Epidermal melanocyte (primary cell): ENCODE results near the gene BCL6B.
A peak's percentile ranks its signal among the peaks of the same experiment; 100 is the strongest.

Experiments used
- DNase-seq: peaks from one replicate; pipeline ENCODE4 v3.0.0; 2011; ENCODE audit warnings: low spot score; ENCODE audit not compliant: insufficient read length

Gene BCL6B

DNA sequence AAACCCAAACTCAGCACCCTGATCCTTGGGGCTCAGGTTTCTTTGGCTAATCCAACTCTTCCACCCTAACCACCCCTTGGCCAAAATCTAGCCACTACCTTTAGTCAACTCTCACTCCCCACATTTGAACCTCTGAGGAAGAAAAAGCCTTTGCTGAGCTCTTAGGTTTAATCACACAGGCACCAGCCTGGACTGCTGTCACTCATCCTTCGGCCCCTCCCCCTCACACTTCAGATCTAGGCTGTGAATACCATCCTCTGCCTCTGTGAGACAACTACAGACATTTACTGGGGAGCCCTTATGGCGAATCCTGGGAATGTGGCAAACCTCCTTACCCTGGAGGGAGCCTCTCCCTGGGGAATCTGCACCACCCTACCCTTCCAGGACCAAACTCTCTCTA lies 15.7 kb upstream of the BCL6B start:
- no peak for DNase-seq

DNA sequence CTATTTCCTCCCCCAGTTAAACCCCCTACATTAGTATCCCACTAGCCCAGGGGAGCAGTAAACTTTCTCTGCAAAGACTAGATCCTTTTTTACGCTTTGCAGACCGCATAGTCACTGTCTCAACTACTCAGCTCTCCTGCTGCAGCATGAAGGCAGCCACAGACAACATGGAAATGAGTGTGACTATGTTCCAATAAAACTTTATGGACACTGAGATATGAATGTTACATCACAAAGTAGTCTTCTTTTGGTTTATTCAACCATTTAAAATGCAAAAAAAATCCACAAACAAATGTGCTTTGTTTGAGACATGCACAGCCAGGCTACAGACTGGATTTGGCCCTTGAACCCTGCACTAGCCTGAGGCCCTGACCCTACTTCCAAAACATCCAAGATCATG lies 12.3 kb upstream of the BCL6B start:
- DNase-seq = no peak

DNA sequence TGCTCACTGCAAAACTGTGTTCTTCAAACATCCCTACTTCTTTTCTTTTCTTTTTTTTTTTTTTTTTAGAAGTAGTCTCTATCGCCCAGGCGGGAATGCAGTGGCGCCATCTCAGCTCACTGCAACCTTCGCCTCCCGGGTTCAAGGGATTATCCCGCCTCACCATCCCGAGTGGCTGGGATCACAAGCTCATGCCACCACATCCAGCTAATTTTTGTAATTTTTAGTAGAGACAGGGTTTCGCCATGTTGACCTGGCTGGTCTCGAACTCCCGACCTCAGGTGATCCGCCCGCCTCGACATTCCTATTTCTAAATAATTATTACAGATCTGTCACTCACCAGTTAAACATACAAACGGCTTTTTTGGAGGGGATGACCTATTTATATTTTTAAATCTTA lies 11.4 kb upstream of the BCL6B start:
- DNase-seq = no peak

DNA sequence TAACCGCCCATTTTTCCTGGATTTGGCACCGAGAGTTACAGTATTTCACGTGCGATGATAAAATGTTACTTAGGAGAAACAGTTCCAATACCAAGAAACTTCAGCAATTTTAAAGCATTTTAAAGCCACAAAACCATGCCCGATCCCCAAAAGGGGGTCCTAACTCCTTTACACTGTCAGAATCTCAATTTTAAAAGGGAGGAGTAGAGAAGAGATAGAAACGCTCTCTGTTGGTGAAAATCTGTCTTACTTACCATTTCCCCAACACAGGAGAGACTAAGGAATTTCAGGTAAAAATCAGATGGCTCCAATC lies 11.0 kb upstream of the BCL6B start:
- no peak for DNase-seq

DNA sequence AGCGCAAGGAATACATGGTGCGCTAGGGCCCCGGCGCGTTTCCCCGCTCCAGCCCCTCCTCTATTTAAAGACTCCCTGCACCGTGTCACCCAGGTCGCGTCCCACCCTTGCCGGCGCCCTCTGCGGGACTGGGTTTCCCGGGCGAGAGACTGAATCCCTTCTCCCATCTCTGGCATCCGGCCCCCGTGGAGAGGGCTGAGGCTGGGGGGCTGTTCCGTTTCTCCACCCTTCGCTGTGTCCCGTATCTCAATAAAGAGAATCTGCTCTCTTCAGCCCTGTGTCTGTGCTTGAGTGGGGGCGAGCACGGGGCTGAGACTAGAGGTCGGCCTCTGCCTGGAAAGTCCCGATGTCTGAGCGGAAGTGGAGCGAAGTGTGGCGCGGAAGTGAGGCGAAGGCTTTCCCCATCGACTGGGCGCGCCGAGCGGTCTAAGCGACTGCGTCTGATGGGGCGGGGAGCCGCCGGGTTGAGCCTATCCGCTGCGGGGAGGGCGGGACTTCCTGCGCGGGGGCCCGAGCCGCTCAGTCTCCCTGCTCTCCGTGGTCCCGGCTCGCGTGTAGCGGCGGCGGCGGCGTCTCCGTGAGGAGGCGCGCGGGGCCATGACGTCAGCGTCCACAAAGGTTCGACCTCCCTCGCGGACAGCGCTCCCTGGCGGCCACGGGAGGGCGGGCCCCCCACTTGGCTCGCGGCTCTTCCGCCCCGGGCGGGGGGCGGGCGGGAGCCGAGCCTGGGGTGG lies 8.4 kb upstream of the BCL6B start:
- DNase-seq = peak; percentile 93

DNA sequence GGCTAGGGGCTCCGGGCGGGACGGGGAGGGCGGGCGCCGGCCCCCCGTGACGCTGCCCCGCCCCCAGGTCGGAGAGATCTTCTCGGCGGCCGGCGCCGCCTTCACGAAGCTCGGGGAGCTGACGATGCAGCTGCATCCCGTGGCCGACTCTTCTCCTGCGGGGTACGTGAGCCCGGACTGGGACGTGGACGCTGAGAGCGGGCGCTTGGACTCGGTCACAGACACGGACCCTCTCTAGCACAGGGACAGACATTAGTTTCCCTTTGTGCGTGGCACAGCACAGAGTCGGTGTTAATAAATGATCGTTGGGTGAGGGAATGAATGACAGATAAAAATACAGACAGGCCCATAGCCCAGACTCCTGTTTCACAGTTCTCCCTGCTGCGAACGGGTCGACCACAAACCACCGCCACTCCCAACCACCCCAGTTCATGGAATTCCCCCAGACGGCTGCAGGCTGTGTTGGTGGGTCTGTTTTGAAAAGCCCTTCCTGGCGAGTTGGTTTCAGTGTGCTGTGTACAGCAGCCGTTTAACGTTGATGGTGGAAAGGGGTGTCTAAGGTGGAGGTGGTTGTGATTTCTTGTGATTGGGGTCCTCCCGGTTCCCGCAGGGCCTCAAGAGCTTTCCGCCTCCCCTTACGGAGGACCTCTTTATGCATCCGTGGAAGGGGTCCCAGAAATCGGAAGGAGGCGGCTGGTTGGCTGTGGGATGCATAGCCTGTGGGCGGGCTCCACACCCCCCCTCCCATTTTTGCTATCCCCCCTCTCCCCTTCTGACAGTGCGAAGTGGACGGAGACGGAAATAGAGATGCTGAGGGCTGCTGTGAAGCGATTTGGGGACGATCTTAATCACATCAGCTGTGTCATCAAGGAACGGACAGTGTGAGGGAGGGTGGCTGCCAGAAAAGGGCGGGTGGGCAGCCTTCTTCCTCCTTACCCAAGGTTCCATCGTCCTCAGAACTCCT lies 7.6 kb upstream of the BCL6B start:
- DNase-seq = peak; percentile 38

DNA sequence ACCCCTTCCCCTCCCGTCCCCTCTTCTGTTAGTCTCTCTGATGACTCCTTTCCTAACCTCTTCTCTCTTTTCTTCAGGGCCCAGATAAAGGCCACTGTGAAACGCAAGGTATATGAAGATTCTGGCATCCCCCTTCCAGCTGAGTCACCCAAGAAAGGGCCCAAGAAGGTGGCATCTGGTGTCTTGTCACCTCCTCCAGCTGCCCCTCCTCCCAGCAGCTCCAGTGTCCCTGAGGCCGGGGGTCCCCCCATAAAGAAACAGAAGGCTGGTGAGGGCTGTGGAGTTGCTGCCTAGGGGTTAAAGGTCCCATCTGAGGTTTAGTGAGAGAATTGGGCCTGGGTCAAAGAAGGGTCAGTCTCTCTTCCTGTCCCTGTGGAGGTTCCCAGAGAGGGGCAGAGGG lies 6.4 kb upstream of the BCL6B start:
- peak; percentile 3 for DNase-seq

DNA sequence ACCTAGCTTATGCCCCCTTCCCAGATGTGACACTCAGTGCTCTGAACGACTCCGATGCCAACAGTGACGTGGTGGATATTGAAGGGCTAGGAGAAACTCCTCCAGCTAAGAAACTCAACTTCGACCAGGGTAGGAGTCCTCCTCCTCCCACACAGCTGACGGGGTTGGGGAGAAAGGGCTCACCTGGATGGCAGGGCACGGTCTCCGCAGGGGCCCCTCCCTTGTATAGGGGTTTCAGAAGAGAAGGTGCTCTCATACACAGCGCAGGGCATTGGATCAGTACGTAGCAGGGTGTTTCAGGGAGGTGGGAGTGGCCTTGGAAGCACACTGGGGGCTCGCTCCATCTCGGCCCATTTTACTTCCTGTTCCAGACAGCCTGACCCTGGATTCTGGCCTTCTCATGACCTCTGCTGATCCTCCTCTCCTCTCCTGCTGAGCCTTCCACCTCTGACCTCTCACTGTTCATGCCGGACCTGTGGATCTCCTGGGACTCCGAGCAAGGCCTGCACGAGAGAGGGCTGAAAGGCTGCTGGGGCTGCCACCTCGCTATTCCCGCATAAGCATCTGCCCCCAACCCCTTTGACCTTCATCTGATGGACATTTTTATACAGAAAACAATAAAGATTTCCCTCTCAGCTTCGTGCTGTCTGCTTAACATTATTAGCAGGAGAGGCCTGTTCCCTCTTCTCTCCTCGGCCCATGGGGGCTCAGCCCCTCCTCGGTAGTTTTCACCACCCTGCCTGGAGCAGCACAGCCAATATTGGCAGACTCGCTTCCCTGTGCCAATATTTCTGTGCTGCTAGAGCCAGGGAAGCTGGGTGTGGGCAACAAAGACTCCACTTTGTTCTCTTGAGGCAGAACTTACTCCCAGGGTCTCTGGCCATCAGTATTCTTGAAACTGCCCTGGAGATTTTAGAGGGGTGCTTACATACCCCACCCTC lies 5.7 kb upstream of the BCL6B start:
- DNase-seq = no peak

DNA sequence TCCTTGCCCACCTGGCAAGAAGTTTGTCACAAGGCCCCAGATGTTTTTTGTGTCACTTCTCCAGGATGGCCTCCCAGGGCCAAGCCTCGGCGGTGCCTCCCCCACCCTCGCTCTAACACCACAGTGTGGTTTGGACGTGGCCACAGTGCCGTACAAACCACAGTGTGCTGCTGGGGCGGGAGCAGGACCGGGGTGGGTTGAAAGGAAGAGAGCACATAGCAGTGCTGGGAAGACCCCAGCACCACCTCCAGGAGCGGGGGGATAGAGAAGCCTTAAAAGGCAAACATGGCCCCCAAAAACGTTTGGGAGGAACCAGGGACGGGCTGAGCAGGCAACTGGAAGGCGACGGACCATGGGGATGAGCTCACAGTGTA lies 5.0 kb upstream of the BCL6B start:
- no peak for DNase-seq

DNA sequence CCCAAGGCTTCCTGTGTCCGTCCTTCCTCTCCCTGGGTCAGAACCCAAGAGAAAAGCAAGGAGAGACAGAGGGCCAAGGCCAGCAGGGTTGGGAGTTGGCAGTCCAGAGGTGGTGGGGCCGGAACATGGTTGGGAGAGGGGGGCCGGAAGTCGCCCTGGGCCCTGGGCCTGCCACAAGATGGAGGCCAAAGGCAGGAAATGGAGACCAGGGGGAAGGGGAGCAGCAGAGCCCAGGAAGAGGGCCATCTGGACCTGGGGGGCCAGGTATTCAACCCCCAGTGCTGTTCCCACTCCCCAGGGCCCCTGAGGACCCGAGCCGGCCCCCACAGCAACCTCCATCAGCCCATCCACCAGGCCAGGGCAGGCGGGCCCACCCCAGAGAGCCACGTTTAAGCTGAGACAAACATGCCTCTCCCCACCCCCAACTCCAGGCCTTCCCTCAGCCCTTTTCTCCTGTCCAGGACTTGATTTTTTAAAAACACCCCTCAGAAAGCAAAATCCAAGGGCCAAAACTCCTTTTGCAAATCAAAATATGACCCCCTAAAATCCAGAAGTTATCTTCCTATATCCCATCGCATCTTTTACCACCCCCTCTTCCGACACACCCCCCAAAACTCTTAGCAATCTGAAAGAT lies 4.4 kb upstream of the BCL6B start:
- no peak for DNase-seq

DNA sequence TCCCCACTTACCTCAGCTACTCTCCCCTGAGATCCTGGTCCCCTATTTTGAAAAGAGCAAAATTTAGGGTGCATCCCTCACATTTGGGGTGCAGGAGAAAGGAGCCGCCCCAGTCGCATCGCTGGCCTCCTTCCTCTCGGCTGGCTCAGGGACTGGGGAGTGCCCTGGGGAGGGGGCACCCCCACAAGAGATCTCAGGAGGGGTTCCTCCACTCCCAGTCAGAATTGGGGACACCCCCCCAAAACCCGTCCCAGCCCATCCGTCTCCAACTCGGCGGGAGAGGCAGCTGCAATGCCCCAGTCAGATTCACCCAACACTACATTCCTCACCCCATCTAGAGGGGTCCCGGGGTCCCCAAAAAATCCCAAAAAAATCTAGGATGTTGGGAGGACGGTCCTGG lies 3.5 kb upstream of the BCL6B start:
- DNase-seq = peak; percentile 7

DNA sequence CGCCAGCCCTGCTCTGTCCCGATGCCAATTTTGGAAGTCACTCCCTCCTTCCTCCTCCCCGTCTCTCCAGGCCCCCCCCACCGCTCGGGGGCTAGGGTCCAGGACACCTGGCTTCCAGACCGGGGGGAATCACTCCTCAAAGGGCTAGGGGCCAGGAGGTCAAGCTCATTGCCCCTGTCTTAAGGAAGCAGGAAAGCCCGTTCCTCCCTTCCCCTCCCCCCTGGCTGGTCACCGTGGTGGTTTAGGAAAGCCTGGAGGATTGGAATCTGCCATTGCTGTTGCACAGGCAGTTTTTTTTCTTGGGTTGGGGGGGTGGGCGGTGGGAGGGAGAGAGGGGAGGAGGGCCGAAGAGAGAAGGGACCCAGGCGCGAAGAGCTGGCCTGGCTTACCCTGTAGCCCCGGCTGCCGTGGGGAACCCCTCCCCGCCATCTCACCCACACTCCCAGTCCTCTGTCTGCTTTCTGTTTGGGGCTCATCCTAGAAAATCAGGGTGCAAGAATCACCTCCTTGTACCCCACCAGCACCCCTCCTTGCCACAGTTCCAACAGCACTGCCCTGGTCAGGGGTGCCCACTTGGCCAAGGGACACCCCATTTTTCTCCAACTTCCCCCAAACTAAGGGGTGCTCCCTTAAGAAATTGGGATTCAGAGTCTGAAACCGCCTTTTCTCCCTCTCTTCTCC lies 2.9 kb upstream of the BCL6B start:
- peak; percentile 67 for DNase-seq

DNA sequence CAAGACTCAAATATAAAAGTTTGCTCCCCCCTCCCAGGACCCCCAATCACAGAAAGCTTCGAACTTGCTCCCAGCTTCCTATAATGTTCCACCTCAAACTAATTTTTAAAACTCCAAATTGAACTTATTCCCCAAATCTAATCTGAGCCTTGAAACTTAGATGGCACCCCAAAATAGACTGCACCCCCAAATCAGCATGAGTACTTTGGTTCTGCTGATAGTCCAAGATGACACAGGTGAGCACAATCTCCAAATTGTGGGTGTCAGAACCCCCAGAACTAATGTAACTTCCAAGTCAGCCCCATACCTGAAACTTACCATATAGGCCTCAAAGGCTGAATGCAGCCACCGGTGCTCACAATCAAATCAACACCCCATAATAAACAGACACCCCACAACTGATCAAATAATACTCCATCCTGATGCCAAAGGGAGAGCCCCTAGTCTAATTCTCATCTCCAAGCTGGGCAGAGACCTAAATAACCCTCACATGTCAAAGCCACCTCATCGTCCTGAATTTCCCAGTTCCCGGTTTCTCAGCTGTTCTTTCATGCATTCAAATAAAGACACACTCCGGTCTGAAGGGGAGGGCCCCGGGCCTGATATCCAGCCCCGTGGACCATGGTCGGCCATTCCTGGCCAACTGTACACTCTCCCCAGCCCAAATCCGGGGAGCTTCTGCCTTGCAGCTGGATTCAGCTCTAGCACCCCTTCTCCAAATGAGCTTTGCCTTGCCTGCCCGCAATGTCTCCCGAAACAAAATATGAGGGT lies 1.8 kb upstream of the BCL6B start:
- DNase-seq = peak; percentile 10

DNA sequence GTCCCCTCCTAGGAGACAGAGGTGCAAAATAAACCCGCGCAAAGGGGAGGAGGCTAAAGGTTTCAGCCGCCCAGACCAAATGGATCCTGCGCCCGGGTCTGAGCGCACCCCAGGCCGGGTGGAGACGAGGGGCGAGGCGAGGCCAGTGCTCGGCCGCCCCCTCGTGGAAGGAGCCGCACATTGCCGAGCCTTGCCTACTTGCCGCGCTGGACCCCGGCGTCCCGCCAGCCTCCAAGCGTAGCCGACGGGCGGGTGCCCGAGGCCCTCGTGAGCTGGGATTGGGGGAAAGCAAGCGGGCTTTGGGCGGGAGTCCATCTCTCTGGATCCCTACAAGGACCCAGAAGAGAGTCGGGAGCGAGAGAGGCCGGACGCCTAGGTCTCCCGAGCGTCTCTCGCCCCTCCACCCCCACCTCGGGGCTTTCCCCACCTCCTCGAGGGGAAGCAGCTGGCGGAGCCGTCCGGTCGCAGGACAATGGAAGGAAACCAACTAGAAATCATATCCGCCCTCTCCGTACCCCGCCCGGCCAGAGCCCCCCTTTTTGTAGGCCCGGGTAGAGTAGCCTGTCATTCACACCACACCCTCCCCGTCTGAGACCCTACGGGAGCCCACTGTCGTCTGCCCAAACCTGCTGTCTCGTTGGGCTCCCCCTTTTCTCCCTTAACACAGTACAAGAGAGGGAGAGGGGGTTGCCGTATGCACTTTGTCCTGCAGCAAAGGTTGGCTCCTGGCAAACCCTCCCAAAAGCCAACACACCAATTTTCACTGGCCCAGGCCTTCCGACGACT lies 664 bp upstream of the BCL6B start:
- peak; percentile 83 for DNase-seq

DNA sequence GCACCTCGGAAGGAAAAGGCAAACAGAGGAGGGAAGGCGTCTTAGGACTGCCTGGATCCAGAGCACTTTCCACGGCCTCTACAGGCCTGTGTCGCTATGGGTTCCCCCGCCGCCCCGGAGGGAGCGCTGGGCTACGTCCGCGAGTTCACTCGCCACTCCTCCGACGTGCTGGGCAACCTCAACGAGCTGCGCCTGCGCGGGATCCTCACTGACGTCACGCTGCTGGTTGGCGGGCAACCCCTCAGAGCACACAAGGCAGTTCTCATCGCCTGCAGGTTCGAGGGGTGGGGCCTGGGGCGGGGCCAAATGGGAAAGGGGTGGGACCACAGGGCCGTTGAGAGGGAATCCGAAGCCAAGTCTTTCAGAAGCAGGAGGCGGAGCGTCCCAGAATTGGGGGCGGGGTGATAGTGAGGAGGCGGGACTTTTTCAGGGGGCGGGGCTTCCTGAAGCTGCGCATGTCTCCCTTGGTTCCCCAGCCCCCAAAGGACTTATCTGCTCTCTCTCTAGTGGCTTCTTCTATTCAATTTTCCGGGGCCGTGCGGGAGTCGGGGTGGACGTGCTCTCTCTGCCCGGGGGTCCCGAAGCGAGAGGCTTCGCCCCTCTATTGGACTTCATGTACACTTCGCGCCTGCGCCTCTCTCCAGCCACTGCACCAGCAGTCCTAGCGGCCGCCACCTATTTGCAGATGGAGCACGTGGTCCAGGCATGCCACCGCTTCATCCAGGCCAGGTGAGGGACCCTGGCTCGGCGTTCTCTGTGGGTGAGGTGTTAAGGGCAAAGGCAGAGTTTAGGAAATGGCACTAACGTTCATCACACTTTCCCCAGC lies 939 bp downstream of the BCL6B start:
- peak; percentile 63 for DNase-seq

DNA sequence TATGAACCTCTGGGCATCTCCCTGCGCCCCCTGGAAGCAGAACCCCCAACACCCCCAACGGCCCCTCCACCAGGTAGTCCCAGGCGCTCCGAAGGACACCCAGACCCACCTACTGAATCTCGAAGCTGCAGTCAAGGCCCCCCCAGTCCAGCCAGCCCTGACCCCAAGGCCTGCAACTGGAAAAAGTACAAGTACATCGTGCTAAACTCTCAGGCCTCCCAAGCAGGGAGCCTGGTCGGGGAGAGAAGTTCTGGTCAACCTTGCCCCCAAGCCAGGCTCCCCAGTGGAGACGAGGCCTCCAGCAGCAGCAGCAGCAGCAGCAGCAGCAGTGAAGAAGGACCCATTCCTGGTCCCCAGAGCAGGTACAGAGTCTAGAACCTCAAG lies 1.5 kb downstream of the BCL6B start:
- DNase-seq = no peak

DNA sequence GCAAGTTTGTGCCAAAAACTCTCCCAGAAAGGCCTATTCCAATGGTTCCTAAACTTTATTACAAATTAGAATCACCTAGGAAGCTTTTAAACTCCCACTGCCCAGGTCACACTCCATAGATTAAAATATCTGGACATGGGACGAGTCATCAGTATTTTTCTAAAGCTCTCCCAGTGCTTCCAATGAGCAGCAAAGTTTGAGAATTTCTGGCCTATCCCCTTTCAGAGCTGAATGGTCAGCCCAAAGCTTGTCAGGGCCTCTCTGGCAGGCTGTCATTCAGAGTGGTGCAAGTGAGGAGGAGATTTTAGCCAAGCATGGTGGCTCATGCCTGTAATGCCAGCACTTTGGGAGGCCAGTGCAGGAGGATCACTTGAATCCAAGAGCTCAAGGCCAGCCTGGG lies 2.4 kb downstream of the BCL6B start:
- DNase-seq = no peak

DNA sequence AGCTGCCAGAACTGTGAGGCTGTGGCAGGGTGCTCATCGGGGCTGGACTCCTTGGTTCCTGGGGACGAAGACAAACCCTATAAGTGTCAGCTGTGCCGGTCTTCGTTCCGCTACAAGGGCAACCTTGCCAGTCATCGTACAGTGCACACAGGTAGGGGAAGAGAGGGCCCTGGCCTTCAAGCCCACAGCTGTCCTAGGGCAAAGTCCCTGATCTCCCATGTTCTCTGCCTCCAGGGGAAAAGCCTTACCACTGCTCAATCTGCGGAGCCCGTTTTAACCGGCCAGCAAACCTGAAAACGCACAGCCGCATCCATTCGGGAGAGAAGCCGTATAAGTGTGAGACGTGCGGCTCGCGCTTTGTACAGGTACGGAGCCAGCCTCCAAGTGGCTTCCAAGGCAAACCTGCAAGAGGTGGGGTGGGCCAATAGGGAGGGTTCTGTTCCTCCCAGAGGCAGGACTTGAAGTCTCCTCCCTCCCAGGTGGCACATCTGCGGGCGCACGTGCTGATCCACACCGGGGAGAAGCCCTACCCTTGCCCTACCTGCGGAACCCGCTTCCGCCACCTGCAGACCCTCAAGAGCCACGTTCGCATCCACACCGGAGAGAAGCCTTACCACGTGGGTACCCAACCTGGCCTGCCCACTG lies 3.7 kb downstream of the BCL6B start:
- DNase-seq = no peak
